ENCODE measurements around the gene SCIN.

DNA sequence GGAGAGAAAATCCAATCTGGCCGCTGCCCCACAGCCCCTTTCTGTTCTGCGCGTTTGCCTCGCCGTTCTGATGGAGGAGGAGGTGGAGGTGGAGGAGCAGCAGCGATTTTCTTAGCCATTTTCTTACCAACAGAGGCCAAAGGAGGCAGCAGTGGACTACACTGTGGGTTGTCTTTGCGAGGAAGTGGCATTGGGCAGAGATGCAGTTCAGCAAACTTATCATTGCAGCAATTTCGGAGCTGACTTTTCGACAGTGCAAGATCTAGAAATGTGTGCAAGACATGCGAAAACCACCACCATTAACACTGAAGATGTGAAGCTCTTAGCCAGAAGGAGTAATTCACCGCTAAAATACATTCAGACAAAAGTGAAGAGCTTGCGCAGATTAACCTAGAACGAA is 115.0 kb downstream of the SCIN start:
- TF ChIP-seq ZNF274 (IDR thresholded peaks at IDR 0.05; ENCODE audit: borderline replicate concordance, extremely low read depth, low read length) (no peak), SUZ12 (IDR thresholded peaks at IDR 0.05; ENCODE audit: low read length) (no peak)
